Stimulated activated CD8-positive, alpha-beta memory T cell treated with anti-CD3 and anti-CD28 coated beads, Interleukin-2, amount 100 ng/mL, for 48 hours (primary cell): ENCODE results near the gene KIAA1217.
"Not testable (repeated sequence)": the region's sequence is repeated elsewhere in the genome, so short reads cannot be mapped to it uniquely, and the experiment has no call there.

ENCODE experiments used
- DNase-seq, 2 donors: peaks; one replicate each; pipeline ENCODE4 v3.0.0-alpha.2; 2020; ENCODE audit warnings: low read depth in 2 of 2

Gene KIAA1217

DNA sequence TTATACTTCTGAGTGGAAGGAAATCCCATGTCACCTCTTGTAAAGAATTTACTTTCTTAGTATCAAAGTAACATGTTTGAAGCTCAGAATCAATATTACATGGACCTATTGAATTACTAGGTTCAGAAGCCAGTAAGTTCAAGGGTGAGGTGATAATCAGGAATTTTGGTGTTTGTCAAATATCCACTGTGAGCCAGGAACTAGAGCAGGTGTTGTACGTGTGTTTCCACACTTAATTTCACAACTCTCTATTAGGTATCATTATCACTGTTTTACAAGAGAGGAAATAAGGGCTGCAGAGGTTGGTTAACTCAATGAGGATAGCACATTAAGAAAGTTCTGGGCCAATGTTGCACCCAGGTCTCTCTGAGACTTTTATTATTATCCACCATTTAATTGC, 130.4 kb downstream of the KIAA1217 start:
- no peak for DNase-seq

DNA sequence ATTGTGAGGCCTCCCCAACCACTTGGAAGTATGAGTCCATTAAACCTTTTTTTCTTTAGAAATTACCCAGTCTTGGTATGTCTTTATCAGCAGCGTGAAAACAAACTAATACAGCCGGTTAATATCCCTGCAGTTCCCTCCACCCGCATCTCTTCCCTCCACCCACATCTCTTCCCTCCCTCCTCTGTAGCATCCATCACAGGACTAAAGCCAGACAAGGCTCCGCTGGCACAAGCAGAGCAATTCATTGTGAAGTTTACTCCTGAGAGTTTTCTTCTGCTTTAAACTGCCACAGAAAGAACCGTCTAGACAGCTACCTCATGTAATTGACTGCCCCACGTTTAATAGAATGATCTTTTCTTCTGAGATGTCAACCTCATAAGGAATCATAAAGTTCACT, 131.5 kb downstream of the KIAA1217 start:
- DNase-seq = no peak

DNA sequence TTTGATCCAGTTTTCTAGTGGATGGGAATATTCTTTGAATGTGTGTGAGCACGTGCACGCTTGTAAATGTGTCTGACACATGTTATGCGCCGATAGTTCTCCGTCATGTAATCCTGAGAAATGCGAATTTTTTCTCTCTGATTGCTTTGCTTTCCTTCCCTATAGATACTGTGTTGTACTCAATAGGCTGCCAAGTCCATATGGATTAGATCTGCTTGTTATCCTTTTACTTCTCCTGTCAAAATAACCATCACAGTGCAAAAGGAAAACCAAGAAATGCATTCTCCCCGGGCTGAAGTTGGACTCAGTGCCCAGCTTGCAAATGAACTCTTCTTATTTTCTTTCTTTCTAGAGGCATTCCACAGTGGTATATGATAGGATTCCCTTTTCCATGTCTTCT, 131.9 kb downstream of the KIAA1217 start:
- no peak for DNase-seq

DNA sequence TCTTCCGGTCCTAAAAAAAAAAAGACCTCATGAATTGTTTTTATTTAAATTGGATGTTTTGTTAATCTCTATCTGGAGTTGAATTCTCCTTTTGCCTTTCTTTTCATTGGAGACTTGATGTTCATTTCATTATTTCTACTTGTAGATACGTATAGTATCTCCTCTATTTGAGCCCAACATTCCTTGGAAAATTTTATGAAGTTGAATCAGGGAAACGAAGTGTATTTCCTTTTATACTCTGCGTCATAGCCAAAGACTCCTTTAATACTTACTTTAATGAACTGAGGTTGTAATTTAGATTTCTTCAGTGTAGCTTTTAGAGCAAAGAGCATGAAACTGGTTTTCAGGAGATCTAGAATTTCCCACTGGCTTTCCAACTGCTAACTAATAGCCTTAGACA, 132.4 kb downstream of the KIAA1217 start:
- no peak for DNase-seq

DNA sequence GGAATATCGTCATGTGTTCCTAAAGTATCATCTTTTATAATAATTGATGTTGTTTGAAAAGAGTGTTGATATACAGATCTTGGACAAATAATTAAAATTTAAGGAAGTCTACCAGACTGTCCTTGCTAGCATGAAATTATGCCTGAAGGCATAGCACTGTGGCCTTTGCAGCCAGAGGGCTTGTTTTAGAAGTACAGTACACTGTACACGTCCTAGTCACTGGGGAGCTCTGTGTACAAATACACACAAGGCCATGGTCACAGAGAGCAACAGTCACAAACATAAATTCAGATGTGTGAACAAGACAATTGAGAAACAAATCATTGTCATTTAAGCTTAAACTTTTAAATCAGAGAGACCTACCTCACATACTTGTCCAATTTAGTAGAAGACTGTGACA, 133.0 kb downstream of the KIAA1217 start:
- DNase-seq = no peak

DNA sequence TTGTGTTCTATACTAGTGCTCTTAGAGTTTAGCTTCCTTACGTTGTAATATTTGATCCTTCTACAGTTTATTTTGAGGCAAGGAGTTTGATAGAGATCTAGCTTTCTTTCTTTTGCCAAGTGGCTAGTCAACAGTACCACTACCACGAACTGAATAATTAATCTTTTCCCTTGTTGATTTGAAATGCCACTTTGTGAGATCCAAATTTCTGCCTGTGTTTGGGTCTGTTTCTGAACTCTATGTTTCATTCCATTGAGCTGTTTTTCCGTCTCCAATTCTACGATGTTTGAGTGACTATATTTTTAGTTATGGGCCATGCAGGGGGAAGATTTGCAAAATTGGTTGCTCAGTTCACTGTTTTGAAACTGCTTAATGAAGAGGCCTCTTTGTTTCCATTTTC, 134.7 kb downstream of the KIAA1217 start:
- no peak for DNase-seq

DNA sequence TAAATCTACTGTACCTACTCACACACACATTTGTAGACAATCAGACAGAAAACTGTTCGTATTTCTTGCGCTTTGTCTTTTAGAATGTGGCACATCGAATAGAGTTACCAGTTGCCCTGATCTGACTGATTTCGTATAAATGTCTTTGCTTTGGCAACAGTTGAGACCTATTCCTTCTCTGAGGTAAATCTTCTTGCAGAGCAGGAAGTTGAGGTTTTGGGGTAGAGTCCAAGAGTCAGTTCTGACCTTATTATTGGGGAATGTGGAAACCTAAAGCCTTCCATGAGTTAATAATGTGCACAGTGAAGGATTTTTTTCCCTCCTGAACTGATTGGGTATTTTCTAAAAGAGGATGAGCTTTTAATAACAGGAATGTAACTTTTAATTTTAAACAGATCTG, 135.3 kb downstream of the KIAA1217 start:
- DNase-seq = no peak

DNA sequence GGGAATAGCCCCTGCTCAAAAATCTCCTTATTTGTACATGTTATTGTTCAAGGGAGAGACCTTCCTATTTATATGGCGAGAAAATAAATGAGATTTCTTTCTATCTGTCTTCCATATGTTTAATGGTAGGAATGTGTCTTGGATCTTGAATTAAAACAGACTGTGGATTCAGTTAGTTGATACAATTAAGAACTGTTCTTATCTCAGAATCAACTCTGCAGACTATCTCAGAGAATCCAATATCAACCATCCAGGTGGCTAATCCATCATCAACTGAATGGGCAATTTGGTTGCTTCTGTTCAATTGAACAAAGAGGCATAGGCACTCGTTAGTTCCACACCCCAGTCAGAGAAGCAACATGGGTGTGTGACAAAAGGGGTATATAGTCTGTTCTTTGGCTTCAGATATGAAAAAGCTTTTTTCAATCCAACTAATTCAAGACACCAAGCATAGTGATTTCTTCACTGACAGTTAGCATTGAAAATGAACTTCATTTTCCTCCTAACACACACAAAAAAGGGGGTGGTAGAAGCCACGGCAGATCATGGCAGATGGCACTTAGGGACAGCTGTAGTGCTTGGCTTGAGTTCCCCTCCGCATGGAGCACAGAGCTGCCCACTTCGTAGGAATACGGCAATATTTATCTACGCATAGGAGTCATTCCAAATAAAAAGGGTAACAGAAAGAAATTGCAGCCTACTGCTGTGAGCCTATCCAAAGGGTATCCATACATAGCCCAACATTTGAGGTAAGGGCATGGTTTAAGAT, 135.9 kb downstream of the KIAA1217 start:
- DNase-seq = no peak

DNA sequence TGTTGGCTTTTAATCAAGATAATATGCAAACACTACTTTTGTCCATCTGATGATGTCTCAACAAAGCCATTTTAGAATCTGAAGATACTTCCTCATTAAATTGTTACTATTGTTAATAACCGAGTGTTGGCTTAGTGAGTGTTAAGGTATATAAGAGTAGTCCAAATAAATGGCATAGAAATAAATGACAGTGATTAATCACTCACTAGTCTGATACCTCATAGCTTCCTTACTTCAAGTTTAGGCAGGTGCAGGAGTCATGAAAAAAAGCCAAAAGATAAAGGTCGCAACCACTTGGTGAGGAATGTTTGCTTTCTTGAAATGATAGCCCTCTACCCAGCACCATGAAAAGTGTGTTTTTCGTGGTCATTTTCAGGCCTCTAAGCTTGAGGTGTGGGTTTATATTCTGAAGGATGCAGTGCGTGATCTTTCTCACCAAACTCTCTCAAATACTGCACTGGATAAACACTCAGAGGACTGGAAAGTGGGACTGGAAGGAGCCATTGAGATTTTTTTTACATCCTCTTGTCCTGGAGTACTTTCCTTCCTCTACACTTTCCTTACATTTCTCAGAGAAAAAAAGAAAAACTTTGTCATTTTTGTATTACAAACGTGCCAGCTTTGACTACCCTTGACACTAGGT, 138.1 kb downstream of the KIAA1217 start:
- DNase-seq = no peak

DNA sequence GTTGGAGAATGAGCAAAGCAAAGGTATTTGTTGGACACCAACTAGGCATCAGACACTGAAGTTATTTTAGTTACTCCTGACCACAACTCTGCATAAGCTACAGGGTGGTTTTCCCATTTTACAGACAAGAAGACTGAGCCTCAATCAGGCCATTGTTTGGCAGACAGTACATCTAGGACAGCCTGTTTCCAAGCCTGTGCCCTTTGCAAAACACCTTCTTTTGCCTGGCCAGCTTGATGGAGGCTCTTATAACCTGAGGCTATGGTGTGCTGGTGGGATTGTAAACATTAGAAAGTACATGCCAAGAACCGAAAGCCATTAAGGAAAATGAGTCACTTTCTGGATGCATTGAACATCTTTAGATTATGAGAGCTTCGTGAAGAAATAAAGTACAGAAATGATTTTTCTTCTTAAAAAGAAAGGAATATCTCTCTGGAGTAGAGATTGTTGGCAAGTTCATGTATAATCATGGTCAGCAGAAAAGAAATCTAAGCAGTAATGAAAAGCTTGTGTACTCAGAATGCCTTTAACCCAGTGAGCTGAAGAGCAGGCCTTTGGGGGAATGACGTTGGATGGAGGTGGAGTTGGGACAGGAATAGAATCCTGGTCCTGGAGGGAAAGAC, 140.6 kb downstream of the KIAA1217 start:
- no peak for DNase-seq

DNA sequence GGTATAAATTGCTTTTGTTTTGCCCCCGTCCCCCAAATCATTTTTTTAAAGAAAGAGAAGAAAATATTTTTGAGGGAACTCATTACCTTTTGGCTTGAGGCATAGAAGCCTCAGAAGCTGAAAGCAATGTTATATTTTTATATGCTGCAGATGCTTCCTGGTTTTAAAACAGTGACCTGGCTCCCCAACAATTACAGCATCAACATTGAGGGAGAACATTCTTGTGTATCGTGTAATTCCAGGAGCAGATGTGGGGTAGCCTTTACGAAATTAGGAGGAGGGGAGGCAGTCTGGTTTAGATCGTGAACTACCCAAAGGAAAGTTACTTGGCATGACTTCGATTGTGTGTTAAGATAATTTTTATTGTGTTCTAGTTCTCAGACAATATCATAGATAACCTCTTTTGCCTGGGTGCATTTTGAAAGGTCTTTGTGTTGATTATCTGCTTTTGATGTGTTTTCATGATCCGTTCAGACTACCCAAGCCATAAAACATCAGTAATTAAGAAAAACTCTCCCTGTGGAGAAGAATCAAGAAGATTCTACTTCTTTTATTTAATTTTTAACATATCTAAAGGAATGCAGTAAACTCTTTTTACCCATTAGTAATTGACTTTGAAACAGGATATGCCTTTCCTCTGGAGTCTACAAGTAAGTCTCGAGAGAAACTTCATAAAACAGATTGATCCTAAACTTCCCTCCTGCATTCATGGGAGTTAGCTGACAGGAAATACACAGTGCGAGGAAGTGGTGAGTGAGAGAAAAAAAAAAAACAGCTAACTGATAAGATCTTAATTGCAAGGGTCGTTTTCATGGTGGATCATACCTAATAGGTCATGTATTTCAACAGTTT, 141.4 kb downstream of the KIAA1217 start:
- DNase-seq = no peak

DNA sequence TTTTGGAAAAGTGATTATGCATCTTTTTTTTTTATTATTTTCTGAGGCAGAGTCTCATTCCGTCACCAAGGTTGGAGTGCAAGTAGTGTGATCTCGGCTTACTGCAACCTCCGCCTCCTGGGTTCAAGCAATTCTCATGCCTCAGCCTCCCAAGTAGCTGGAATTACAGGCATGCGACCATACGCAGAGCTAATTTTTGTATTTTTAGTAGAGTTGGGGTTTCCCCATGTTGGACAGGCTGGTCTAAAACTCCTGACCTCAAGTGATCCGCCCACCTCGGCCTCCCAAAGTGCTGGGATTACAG, 141.9 kb downstream of the KIAA1217 start:
- DNase-seq = not testable (repeated sequence)

DNA sequence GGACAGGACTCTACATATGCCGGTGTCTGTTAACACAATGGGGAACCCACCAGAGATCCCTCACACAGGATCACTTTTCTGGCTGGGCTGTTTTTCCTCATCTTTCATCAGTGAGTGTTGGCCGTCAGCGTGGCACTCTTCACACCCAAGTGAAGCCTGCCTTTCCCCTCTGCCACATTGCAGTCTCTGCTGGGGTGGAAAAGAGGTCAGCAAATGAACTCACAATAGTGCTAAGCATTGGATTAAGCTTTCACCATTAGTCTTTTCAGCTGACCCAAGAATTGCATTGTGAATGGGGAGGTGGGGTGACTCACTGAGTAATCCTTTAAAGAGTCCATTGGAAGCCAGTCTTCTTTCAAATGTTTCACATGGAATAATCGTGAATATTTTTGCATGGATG, 143.0 kb downstream of the KIAA1217 start:
- DNase-seq = no peak

DNA sequence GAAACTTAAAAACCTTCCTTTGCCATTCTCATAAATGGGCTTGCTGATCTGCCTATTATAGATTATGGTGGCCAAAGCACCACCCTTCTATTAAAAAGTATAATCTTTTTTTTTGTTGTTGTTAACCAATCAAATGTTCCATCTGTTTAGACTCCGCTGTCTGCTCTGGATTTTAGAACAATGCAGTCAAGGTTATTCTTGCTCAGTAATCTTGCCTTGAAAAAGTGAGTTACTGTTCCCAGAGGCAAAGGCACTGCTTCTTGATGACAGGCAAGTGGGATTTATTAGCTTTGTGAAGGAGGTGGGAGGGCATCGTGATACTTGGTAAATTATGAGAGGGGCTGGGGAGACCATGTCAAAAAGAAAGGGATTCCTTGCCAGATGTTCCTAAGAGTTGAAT, 143.5 kb downstream of the KIAA1217 start:
- no peak for DNase-seq

DNA sequence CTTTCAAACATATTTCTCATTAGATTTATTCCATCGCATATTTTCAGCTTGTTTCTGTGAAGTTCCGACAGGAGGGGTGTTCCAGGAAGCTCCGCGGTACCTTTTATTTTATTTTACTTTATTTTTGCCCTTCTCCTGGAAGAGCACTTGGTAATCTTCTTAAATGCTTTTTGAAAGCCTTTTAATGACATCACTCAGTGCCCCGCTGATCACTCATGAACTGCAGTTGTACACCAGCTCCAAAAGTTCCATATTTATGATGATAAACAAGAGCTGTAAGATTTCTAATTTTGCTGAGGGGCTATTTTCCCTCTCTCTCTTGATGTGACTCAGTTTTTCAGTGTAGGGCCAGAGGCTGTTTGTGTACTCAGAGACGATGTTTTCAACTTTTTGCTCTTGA, 144.4 kb downstream of the KIAA1217 start:
- no peak for DNase-seq

DNA sequence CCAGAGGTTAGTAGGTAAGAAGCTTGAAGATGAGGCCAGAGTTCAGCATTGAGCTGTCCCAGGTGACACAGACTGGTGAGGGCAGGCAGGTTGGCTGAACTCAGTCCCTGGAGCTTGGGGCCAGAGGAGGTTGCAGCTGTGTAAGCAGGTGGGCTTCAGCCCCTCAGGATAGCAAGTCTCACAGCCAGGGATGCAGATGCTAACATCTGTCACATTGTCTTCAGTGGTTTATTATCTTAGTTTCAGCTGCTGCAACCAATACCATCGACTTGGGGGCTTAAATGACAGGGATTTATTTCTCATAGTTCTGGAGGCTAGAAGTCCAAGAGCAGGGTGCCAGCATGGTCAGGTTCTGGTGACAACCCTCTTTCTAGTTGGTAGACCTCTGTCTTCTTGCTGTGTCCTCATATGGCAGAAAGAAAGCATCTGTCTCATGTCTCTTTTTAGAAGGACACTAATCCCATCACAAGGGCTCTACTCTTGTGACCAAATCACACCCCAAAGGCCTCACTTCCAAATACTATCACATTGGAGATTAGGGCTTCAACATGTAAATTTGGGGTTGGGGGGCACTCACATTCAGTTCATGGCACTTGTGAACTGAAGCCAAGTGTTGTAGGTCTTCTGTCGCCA, 146.2 kb downstream of the KIAA1217 start:
- DNase-seq = no peak

DNA sequence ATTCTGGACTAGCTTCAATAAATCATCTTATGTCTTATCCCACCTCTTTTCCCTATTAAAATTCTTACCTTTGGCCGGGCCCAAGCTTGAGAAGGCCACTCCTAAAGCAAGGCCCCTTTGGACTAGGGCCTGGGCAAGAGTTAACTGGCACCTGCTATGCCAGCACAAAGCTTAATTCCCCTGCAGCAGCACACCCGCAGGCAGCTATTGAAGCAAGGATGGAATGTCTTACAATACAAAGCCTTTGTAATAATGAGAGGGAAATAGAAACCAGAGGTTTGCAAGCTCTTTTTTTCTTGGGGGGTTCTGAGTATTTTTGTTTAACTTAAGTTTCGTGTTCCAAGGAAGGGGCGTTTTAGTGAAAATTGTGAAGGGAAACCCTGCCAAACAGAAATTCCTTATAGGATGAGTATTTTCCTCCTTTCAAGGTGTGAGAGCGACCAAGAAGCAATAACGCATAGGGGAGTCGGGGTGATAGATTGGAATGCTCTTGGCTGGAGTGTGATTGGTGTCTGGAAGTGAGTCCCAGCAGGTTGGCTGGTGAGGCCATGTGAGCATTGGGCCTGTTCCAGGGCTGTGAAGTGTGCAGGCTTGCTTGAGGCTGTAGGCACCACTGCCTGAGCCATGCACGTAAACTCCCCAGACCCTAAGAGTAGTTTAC, 148.5 kb downstream of the KIAA1217 start:
- no peak for DNase-seq

DNA sequence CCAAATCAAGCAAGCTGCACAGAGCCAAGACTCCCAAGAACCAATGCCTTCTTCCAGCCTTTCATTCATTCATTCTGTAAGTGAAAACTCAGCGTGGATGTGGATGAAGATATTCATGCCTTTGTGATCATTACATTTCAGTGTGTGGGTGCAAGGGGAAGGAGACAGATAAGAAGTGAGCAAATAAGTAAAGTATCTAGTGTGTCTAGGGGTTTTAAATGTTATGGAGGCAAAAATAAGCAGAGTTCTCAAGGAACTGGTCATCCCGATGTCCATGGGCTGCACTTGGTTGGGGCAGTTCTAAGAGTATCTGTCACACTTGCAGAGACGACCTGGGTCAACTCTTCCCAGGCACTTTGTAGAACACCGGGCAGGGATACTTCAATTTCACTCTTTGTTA, 149.1 kb downstream of the KIAA1217 start:
- no peak for DNase-seq

DNA sequence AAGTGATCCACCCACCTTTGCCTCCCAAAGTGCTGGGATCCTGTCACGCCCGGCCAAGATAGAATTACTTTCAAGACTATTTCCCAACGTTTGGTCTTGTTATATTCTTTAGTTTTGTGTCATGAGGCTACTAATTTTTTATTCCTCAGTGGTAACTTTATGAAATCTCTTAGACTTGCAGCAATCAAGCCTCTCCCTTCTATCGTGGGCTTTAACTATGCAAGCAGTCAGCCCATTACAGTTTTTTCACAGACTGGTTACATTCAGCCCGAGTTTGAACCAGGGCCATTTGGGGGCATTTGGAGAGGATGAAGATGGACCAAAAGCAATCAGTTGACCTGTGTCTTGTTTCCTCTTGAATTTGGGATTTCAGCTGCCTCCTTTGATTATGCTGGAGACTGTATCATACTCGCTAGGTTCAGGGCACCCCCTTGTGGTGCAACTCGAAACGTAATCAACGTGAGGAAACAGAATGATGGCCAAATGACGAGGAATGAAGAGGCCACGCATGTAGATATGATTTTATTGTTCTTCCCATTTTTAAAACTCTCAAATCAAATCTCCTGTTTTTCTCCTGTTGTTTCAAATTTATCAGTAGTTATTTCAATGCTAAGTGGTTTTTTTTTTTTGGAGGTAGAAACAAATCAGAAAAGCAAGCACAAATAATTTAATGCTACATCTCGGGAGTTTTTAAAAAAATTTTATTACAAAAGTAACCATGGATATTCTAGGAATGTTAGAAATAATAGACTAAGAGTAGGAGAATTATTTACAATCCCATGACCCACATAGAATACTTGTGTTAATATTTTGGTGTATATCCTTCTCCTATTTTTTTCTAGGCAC, 151.6 kb downstream of the KIAA1217 start:
- DNase-seq = peak in 1 of 2 donors; percentile 13

DNA sequence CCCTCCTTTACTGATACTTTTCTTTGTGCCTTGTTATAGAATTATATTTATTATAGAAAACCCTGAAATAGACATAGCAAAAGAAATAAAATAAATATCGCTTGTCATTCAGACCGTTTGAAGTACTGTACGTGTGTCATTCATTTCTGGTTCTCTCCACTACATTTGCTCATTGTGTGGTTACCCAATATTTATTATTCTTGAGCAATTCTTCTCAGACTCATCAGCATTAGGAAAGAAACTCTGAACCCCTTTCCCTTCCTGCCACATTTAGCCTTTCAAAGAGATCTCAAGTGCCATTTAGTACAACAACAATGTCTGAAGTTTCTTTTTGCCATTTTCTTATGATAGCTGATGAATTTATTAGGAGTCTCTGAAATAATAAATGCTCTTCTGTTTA, 154.1 kb downstream of the KIAA1217 start:
- no peak for DNase-seq

DNA sequence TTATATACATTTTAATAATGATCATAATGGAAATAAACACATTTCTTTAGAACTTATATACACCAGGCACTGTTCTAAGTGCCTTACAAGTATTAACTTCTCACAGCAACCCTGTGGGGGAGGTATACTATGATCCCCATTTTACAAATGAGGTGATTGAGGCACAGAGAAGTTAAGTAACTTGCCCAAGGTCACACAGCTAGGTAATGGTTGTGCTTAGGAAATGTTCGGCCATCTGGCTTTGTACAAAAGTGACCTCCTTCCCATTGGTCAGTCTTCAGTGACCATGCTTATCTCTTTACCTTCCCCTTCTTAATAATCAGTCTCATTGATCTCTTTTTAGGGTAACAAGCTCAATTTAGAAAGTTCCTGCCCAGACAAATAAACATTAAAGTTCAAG, 158.8 kb downstream of the KIAA1217 start:
- DNase-seq = no peak
